Measurements from ENCODE around the gene DRG2. TPM values are rescaled to one million over a fixed set of nuclear protein-coding genes. Genes with fewer than 3 reads are reported as not detected.
A peak's percentile ranks its signal among the peaks of the same experiment; 100 is the strongest.

Gene DRG2
- polyA plus RNA-seq, 2 of the 4 experiments (the other 2 are of a cell fraction), result 41.9 to 48.3 TPM

GRCh38 chr17:18084256-18084655, 3.5 kb upstream of the DRG2 start (continued):
- no peak for TF ChIP-seq KDM5A (IDR thresholded peaks at IDR 0.05)
- no peak for TF ChIP-seq FOSB (CRISPR knock-in tag; IDR thresholded peaks at IDR 0.05)
- TF ChIP-seq RCOR1 (IDR thresholded peaks at IDR 0.05; ENCODE audit: low read depth, low read length), result no peak
- TF ChIP-seq ZFP36 (IDR thresholded peaks at IDR 0.05; ENCODE audit: borderline replicate concordance, partially characterized antibody), result no peak

GRCh38 chr17:18089613-18090012, 1.9 kb downstream of the DRG2 start:
- ChIA-PET CTCF (interaction anchor here (2.9 kb wide), 1 partner anchor 9 kb away, joined by 6 read pairs; no protein-coding TSS in a partner anchor), POLR2A (no interaction called here)
- Histone ChIP-seq H3K9me3 (no peaks in the 10 kb centered on the region), H3K27ac (no peak overlapping the region), H3K4me2 (peak overlapping the region; percentile 95; the same call in 2 of the 3 replicates), H3K4me1 (peaks cover 11% of the 10 kb centered on the region), H3K4me3 (no peak overlapping the region)
- ATAC-seq (no peak), FAIRE-seq (no peak), DNase-seq (ENCODE audit: low read depth in 1 of 2, low spot score in 1 of 2) (no peak)
- TF ChIP-seq PHF8 (IDR thresholded peaks at IDR 0.05; ENCODE audit: borderline replicate concordance, low read depth) (no peak), KDM1A (IDR thresholded peaks at IDR 0.05; ENCODE audit: low read depth) (peak; percentile 66; the same call in 1 of the 2 replicates)
- 98% methylated on average over 2 of the region's 2 CpGs for WGBS (ENCODE audit: missing lambda C conversion rate)

- peak; percentile 67 to 82 for ATAC-seq
- no peak for FAIRE-seq
- TF ChIP-seq ATOH8 (CRISPR knock-in tag; IDR thresholded peaks at IDR 0.05; ENCODE audit: low read depth), result no peak
- peak; percentile 55 for TF ChIP-seq CTCF (IDR thresholded peaks at IDR 0.05)
- no peak for TF ChIP-seq RFX5 (IDR thresholded peaks at IDR 0.05)
- TF ChIP-seq MAX (IDR thresholded peaks at IDR 0.05), result no peak
- no peak for TF ChIP-seq FOXS1 (CRISPR knock-in tag; IDR thresholded peaks at IDR 0.05)
- Histone ChIP-seq H3K9me3 (no peaks in the 10 kb centered on the region), H3K27ac (no peak overlapping the region), H3K4me3 (no peak overlapping the region), H3K4me2 (no peak overlapping the region), H3K4me1 (peaks cover 7% of the 10 kb centered on the region)
- ChIA-PET CTCF (interaction anchor here (1.1 to 1.9 kb wide), 12 partner anchors 8 to 234 kb away, joined by 3 to 7 read pairs (median 4); partner anchors contain the start of gene MYO15A), POLR2A (interaction anchor here (0.6 kb wide), 1 partner anchor 89 kb away, joined by 3 read pairs; no protein-coding TSS in a partner anchor)
- 78% methylated on average over 15 of the region's 15 CpGs for WGBS (ENCODE audit: missing lambda C conversion rate)
- peak; percentile 63 to 77 for DNase-seq (ENCODE audit: low read depth in 1 of 2, low spot score in 1 of 2)
Observed at GRCh38 chr17:18093616-18094408, 6.1 kb downstream of the DRG2 start.

GRCh38 chr17:18094409-18094807, 6.7 kb downstream of the DRG2 start:
- DNase-seq (ENCODE audit: low read depth in 1 of 2, low spot score in 1 of 2), result no peak
- Histone ChIP-seq H3K4me2 (no peak overlapping the region), H3K4me3 (no peak overlapping the region), H3K4me1 (peaks cover 1% of the 10 kb centered on the region; the same call in 2 of the 3 replicates), H3K9me3 (no peaks in the 10 kb centered on the region), H3K27ac (no peak overlapping the region)
- ChIA-PET POLR2A (interaction anchor here (0.6 kb wide), 1 partner anchor 89 kb away, joined by 3 read pairs; no protein-coding TSS in a partner anchor), CTCF (interaction anchor here (1.1 to 1.9 kb wide), 7 partner anchors 9 to 153 kb away, joined by 3 to 7 read pairs (median 6); no protein-coding TSS in a partner anchor)
- no peak for FAIRE-seq
- WGBS (ENCODE audit: missing lambda C conversion rate), result 97% methylated on average over 10 of the region's 10 CpGs
- TF ChIP-seq ELK1 (IDR thresholded peaks at IDR 0.05; ENCODE audit: low read depth, low read length) (no peak), CHD2 (IDR thresholded peaks at IDR 0.05; ENCODE audit: low read length, partially characterized antibody) (no peak), NR3C1 (IDR thresholded peaks at IDR 0.05) (no peak), CEBPB (IDR thresholded peaks at IDR 0.05) (no peak), PHF8 (IDR thresholded peaks at IDR 0.05; ENCODE audit: borderline replicate concordance, low read depth) (no peak), MAZ (IDR thresholded peaks at IDR 0.05; ENCODE audit: borderline replicate concordance, low read depth, low read length) (no peak), FOSB (CRISPR knock-in tag; IDR thresholded peaks at IDR 0.05) (no peak), RCOR1 (IDR thresholded peaks at IDR 0.05; ENCODE audit: low read depth, low read length) (no peak), HOXA7 (CRISPR knock-in tag; IDR thresholded peaks at IDR 0.05) (no peak), USF2 (IDR thresholded peaks at IDR 0.05) (no peak)
- peak in 1 of 2 experiments; percentile 9; a peak in 2 of 6 replicates for ATAC-seq
